HepG2 (cell line): ENCODE measurements around the gene VPS4A. TPM values are rescaled to one million over a fixed set of nuclear protein-coding genes. Genes with fewer than 3 reads are reported as not detected.
A peak's percentile ranks its signal among the peaks of the same experiment; 100 is the strongest.

Experiments
- AGO1 ChIP-seq: fragments of 200-400 bp; formaldehyde crosslinking; IDR thresholded peaks from 2 replicates; pipeline ENCODE4 v1.6.1; 2017; ENCODE audit warnings: mild to moderate bottlenecking, low read depth, low read length, moderate library complexity; ENCODE audit not compliant: poor library complexity, severe bottlenecking
- CBX5 ChIP-seq: sonication (generic); formaldehyde crosslinking; IDR thresholded peaks from 2 replicates; pipeline ENCODE4 v1.4.0; 2020; ENCODE audit warnings: missing genetic modification reagents, borderline replicate concordance
- EEA1 ChIP-seq: sonication (generic); formaldehyde crosslinking; IDR thresholded peaks from 2 replicates; pipeline ENCODE4 v1.5.1; 2020; ENCODE audit warnings: mild to moderate bottlenecking, missing genetic modification reagents, borderline replicate concordance
- FOXO1 ChIP-seq: sonication (generic); formaldehyde crosslinking; IDR thresholded peaks from 2 replicates; pipeline ENCODE4 v1.4.0; 2020; ENCODE audit warnings: missing genetic modification reagents
- GLI4 ChIP-seq: sonication (generic); formaldehyde crosslinking; IDR thresholded peaks from 2 replicates; pipeline ENCODE4 v1.5.1; 2020; ENCODE audit warnings: missing genetic modification reagents, mild to moderate bottlenecking, moderate library complexity, borderline replicate concordance
- GRHL1 ChIP-seq: sonication (generic); formaldehyde crosslinking; conservative IDR thresholded peaks from 2 replicates; pipeline ENCODE4 v1.8.0; 2022; ENCODE audit warnings: missing genetic modification reagents
- HMG20B ChIP-seq: conservative IDR thresholded peaks from 2 replicates; pipeline ENCODE4 v1.6.1; 2016; ENCODE audit warnings: missing genetic modification reagents, missing compliant biosample characterization
- HOXA7 ChIP-seq: sonication (generic); formaldehyde crosslinking; IDR thresholded peaks from 2 replicates; pipeline ENCODE4 v1.8.1; 2022; ENCODE audit warnings: mild to moderate bottlenecking, missing genetic modification reagents, moderate library complexity
- HOXD1 ChIP-seq: sonication (generic); formaldehyde crosslinking; IDR thresholded peaks from 2 replicates; pipeline ENCODE4 v1.5.0; 2020; ENCODE audit warnings: missing genetic modification reagents
- KIAA2018 ChIP-seq: sonication (generic); formaldehyde crosslinking; IDR thresholded peaks from 2 replicates; pipeline ENCODE4 v1.5.0; 2020; ENCODE audit warnings: mild to moderate bottlenecking, missing genetic modification reagents, borderline replicate concordance
- MTF2 ChIP-seq: sonication (generic); formaldehyde crosslinking; IDR thresholded peaks from 2 replicates; pipeline ENCODE4 v1.5.0; 2020; ENCODE audit warnings: missing genetic modification reagents, borderline replicate concordance
- MZF1 ChIP-seq: sonication (generic); formaldehyde crosslinking; IDR thresholded peaks from 2 replicates; pipeline ENCODE4 v1.8.1; 2023; ENCODE audit warnings: mild to moderate bottlenecking, missing genetic modification reagents, borderline replicate concordance
- NR2C2 ChIP-seq: sonication (generic); formaldehyde crosslinking; IDR thresholded peaks from 2 replicates; pipeline ENCODE4 v1.4.0; 2020; ENCODE audit warnings: missing genetic modification reagents, mild to moderate bottlenecking, moderate library complexity, borderline replicate concordance
- RELA ChIP-seq: sonication (generic); formaldehyde crosslinking; IDR thresholded peaks from 2 replicates; pipeline ENCODE4 v1.4.0; 2020; ENCODE audit warnings: missing genetic modification reagents
- RFX5 ChIP-seq: IDR thresholded peaks from 2 replicates; pipeline ENCODE4 v1.6.1; 2011; ENCODE audit warnings: low read depth, low read length, improper control_type of control experiment
- SMAD1 ChIP-seq: sonication (generic); formaldehyde crosslinking; IDR thresholded peaks from 2 replicates; pipeline ENCODE4 v1.4.0; 2020; ENCODE audit warnings: missing genetic modification reagents, low read depth, mild to moderate bottlenecking, borderline replicate concordance
- SMC3 ChIP-seq: IDR thresholded peaks from 2 replicates; pipeline ENCODE4 v1.6.1; 2011; ENCODE audit warnings: low read length, improper control_type of control experiment
- ZC3H13 ChIP-seq: sonication (generic); formaldehyde crosslinking; IDR thresholded peaks from 2 replicates; pipeline ENCODE4 v1.8.1; 2023; ENCODE audit warnings: mild to moderate bottlenecking, missing genetic modification reagents, moderate library complexity
- ZMYM4 ChIP-seq: sonication (generic); formaldehyde crosslinking; IDR thresholded peaks from 2 replicates; pipeline ENCODE4 v1.8.1; 2023; ENCODE audit warnings: mild to moderate bottlenecking, missing genetic modification reagents
- ZNF569 ChIP-seq: sonication (generic); formaldehyde crosslinking; IDR thresholded peaks from 2 replicates; pipeline ENCODE4 v1.5.0; 2020; ENCODE audit warnings: mild to moderate bottlenecking, missing genetic modification reagents, moderate library complexity, borderline replicate concordance
- polyA plus RNA-seq, 8 experiments: library from polyadenylated mRNA; depleted of rRNA in 3 of 8; stranded (reverse) in 7 of 8; unstranded in 1 of 8; fragments of >200 nt; fragmentation: Illumina TruSeq in 4 of 8; extraction: Trizol in 4 of 8; gene quantifications; 2 replicates each; pipeline versions ENCODE4 v1.2.1 to v1.2.3, GENCODE V29; 2011 to 2016; ENCODE audit warnings: low read depth in 4 of 8, missing spikeins in 1 of 8, mixed read lengths in 1 of 8; ENCODE audit not compliant: insufficient read depth in 1 of 8
- total RNA-seq, 5 experiments: library from RNA; depleted of rRNA; stranded (reverse); fragments of >200 nt; fragmentation: Illumina TruSeq; extraction: Trizol; gene quantifications; 2 replicates each; pipeline ENCODE4 v1.2.3, GENCODE V29; 2016; ENCODE audit warnings: low read depth in 1 of 5

Gene VPS4A
- total and polyA plus RNA-seq, 2 of the 13 experiments (the other 11 are each of a cell fraction or from before 2014, with no cell fraction given): 13.2 to 27.9 TPM

GRCh38 chr16:69311533-69312387 is 610 bp downstream of the VPS4A start (continued):
- TF ChIP-seq GRHL1 (CRISPR knock-in tag): no peak
- peak; percentile 72 for TF ChIP-seq AGO1
- no peak for TF ChIP-seq KIAA2018 (CRISPR knock-in tag)
- TF ChIP-seq HMG20B (CRISPR knock-in tag): peak; percentile 79
- TF ChIP-seq GLI4: peak; percentile 62; the same call in 1 of the 2 replicates
- no peak for TF ChIP-seq RFX5
- no peak; the same call in 1 of the 2 replicates for TF ChIP-seq ZMYM4 (CRISPR knock-in tag)
- 0 out of 2 replicates have a peak, but pooled peaks have one; percentile 53 for TF ChIP-seq ZC3H13 (CRISPR knock-in tag)
- peak; percentile 75 for TF ChIP-seq HOXD1 (CRISPR knock-in tag)
- TF ChIP-seq RELA: no peak
- TF ChIP-seq EEA1: peak; percentile 63; the same call in 1 of the 2 replicates
- TF ChIP-seq HOXA7 (CRISPR knock-in tag): no peak
- TF ChIP-seq MZF1: no peak
- TF ChIP-seq SMAD1 (CRISPR knock-in tag): no peak
- TF ChIP-seq MTF2 (CRISPR knock-in tag): peak; percentile 96; the same call in 1 of the 2 replicates
- TF ChIP-seq ZNF569 (CRISPR knock-in tag): no peak
- no peak for TF ChIP-seq SMC3
- no peak for TF ChIP-seq FOXO1 (CRISPR knock-in tag)
- peak; percentile 69; the same call in 1 of the 2 replicates for TF ChIP-seq CBX5 (CRISPR knock-in tag)
- 0 out of 2 replicates have a peak, but pooled peaks have one; percentile 41 for TF ChIP-seq NR2C2 (CRISPR knock-in tag)
